Right lobe of liver (tissue), 6 donors: ENCODE data around the gene GNAI2. TPM values are rescaled to one million over a fixed set of nuclear protein-coding genes. Genes with fewer than 3 reads are reported as not detected.
A peak's percentile ranks its signal among the peaks of the same experiment; 100 is the strongest.
"Not testable (repeated sequence)": the region's sequence is repeated elsewhere in the genome, so short reads cannot be mapped to it uniquely, and the experiment has no call there.

Source experiments
- ATAC-seq, 4 donors: fragments of 200-7000 bp; cut with Tn5 transposase; one replicate each; pipeline ENCODE4 v1.9.1; 2020; ENCODE audit warnings: mild to moderate bottlenecking in 4 of 4, moderate library complexity in 4 of 4
- DNase-seq, 3 donors: peaks; one replicate each; pipeline ENCODE4 v3.0.0-alpha.2; 2020
- H3K27ac ChIP-seq, 3 donors: fragments of 200-600 bp; one replicate each; pipeline ENCODE4 v1.8.0; 2022
- H3K27me3 ChIP-seq, 2 donors: fragments of 200-600 bp; one replicate each; pipeline ENCODE4 v1.8.0; 2022
- H3K36me3 ChIP-seq, 4 donors: fragments of 200-600 bp; sonication (generic) in 1 of 4; one replicate each; pipeline versions ENCODE4 v1.5.1 to v1.8.0; 2017 to 2022; ENCODE audit warnings: control low read depth in 1 of 4
- H3K4me1 ChIP-seq, 4 donors: fragments of 200-600 bp; sonication (generic) in 1 of 4; one replicate each; pipeline versions ENCODE4 v1.5.1 to v1.8.0; 2017 to 2022; ENCODE audit warnings: control low read depth in 1 of 4
- H3K4me3 ChIP-seq, 3 donors: fragments of 200-600 bp; one replicate each; pipeline ENCODE4 v1.8.0; 2022
- H3K9me3 ChIP-seq, 4 donors: fragments of 200-600 bp; sonication (generic) in 1 of 4; one replicate each; pipeline versions ENCODE4 v1.5.1 to v1.8.0; 2017 to 2022; ENCODE audit warnings: control low read depth in 1 of 4
- POLR2A ChIP-seq: fragments of 450-650 bp; IDR thresholded peaks from one replicate; pipeline ENCODE4 v1.6.1; 2017; ENCODE audit warnings: antibody characterized with exemption, mild to moderate bottlenecking
- WGBS: methylation state at CpG from one replicate; pipeline ENCODE4 v1.1.6; 2018; ENCODE audit warnings: low coverage, low lambda C conversion rate; ENCODE audit not compliant: insufficient coverage; ENCODE audit errors: missing lambda C conversion rate; 5-methylcytosine and 5-hydroxymethylcytosine counted together
- intact Hi-C, 2 donors: fragments of 100-400 bp; cut with DNase I; formaldehyde crosslinking; loops; one replicate each; pipeline versions ENCODE4 v1.11.2 to v1.14.1; 2022
- total RNA-seq, 6 experiments: library from RNA; depleted of rRNA in 2 of 6; stranded (reverse); fragments of >200 nt in 2 of 6; fragmentation: NEBNext Ultra II Directional in 3 of 6; extraction: Animal tissue kit (Norgen Biotek cat#: 25700) in 3 of 6; gene quantifications; one replicate each; pipeline versions ENCODE4 v1.1.0 to v1.2.4, GENCODE V29; 2016 to 2023
- TF ChIP-seq, protein P1 (sequence below), 4 donors: fragments of 200-600 bp in 3 of 4; fragments of 450-650 bp in 1 of 4; IDR thresholded peaks; one replicate each; pipeline versions ENCODE4 v1.5.1 to v1.8.0; 2016 to 2022; ENCODE audit warnings: antibody characterized with exemption in 4 of 4, mild to moderate bottlenecking in 2 of 4
- donor health status: DM: no; HTN: yes; CAD: no.
- donor health status: DM: no; HTN: no; CAD: no.
- donor health status: DM: no; HTN: no; CAD: no.
- donor health status: DM: no; HTN: yes; CAD: no.
- donor health status: DM: no; HTN: yes; CAD: no.

GNAI2 gene
- total RNA-seq, 6 experiments from 2014 or later, result 73.3 to 125 (median 98.7) TPM

DNA sequence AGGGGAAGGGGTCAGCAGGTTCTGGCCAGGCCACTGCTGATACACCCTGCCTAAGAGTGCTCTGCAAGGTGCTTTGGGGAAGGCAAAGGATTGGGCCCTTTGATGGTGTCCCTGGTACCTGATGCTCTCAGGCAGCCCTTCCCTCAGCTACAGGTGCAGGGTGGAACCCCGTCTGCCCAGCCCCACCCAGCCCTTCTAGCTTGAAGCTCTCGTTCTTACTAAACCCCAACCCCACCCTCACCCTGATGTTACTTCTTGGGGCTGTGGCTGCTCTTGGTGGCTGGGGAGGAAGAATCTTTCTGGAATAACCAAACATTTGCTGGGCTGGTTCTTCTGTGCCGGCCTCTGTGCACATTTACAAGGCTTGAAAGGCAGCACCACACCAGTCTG is 6.4 kb downstream of the GNAI2 start:
- Histone ChIP-seq H3K9me3 (no peaks in the 10 kb centered on the region), H3K27ac (peak overlapping the region; percentile 40 to 93 (median 76)), H3K27me3 (no peaks in the 10 kb centered on the region), H3K36me3 (peaks cover 0 to 9% (median 0%) of the 10 kb centered on the region in 4 donors), H3K4me3 (no peak overlapping the region), H3K4me1 (peaks cover 0 to 89% (median 29%) of the 10 kb centered on the region in 4 donors)
- TF ChIP-seq POLR2A, result no peak
- TF ChIP-seq, protein P1, sequence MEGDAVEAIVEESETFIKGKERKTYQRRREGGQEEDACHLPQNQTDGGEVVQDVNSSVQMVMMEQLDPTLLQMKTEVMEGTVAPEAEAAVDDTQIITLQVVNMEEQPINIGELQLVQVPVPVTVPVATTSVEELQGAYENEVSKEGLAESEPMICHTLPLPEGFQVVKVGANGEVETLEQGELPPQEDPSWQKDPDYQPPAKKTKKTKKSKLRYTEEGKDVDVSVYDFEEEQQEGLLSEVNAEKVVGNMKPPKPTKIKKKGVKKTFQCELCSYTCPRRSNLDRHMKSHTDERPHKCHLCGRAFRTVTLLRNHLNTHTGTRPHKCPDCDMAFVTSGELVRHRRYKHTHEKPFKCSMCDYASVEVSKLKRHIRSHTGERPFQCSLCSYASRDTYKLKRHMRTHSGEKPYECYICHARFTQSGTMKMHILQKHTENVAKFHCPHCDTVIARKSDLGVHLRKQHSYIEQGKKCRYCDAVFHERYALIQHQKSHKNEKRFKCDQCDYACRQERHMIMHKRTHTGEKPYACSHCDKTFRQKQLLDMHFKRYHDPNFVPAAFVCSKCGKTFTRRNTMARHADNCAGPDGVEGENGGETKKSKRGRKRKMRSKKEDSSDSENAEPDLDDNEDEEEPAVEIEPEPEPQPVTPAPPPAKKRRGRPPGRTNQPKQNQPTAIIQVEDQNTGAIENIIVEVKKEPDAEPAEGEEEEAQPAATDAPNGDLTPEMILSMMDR (IDR thresholded peaks at IDR 0.05), result no peak
- WGBS, result 50% methylated on average over 1 of the region's 3 CpGs
- ATAC-seq (no peak), DNase-seq (no peak)
- intact Hi-C loops, result no loop called here

DNA sequence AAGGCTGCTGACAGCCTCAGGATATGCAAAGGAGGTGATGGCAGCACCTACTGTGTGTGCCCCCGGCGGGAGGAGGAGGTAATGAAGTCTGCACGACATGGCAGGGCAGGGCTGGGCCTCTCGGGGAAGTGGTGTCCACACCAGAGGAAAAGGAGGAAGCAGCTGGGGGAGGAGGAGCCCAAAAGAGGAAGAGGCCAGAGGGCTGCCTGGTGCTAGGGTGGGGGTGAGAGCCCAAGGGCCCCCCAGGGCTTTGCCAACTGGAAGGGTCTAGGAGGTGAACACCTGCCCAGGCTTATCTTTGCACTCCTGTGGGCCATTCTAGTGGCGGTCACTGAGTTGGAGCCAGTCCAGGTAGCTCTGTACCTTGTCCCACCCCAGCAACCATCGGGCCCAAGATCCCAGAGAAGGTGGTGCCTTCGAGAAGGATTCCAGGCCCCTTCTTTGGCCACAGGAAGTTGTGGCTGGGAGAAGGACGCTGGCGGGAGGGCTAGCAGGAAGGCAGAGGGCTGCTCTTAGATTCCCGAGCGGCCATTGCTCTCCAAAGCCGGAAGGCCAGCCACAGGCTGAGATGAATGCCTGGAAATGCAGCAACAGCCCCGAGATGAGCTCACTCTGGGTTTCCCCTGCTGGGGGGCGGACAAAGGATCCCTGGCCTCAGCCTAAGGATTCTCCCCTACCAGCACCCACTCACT is 7.0 kb downstream of the GNAI2 start:
- Histone ChIP-seq H3K27me3 (no peaks in the 10 kb centered on the region), H3K9me3 (no peaks in the 10 kb centered on the region), H3K4me3 (no peak overlapping the region), H3K36me3 (peaks cover 0 to 9% (median 0%) of the 10 kb centered on the region in 4 donors), H3K27ac (peak overlapping the region; percentile 76 to 93 (median 78)), H3K4me1 (peaks cover 0 to 87% (median 27%) of the 10 kb centered on the region in 4 donors)
- 32% methylated on average over 6 of the region's 14 CpGs for WGBS
- ATAC-seq (peak; percentile 4 to 42 (median 36)), DNase-seq (peak; percentile 71 to 82 (median 77))
- TF ChIP-seq, protein P1 (IDR thresholded peaks at IDR 0.05), result no peak
- intact Hi-C loops, result no loop called here

DNA sequence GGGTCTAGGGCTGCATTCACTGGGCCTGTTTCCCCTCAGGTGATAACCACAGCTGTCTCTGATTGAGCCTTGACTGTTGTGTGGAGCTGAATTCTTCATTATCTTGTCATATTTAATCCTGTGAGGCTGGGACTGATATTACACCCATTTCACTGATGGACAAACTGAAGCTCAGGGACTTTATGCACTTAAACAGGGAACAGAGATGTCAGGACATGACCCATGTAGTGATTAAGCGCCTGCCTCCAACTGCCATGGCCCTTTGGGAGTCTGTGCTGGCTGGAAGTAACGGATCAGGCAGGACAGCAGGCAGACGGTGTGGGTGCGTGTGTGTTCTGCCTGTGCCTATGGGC is 7.5 kb downstream of the GNAI2 start:
- WGBS, result no CpG with 5 or more reads among the region's 4 CpGs
- no peak overlapping the region for H3K4me3 ChIP-seq
- peak overlapping the region; percentile 76 to 93 (median 78) for H3K27ac ChIP-seq

DNA sequence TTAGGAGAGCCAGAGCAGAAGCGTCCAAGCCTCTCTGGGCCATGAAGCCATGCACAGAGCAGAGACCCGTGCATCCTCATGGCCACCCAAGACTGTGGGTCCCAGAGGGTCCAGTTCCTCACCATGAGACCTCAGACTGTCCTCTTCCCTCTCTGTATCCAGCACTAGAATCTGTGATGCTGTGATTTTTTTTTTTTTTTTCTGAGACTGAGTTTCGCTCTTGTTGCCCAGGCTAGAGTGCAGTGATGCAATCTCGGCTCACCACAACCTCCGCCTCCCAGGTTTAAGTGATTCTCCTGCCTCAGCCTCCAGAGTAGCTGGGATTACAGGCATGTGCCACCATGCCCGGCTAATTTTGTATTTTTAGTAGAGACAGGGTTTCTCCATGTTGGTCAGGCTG is 8.8 kb downstream of the GNAI2 start:
- DNase-seq, H3K9me3 ChIP-seq, intact Hi-C loops, ATAC-seq, H3K36me3 ChIP-seq, H3K4me3 ChIP-seq, H3K27me3 ChIP-seq: not testable (repeated sequence)
- Histone ChIP-seq H3K4me1 (peaks cover 0 to 88% (median 24%) of the 10 kb centered on the region in 4 donors), H3K27ac (peak overlapping the region; percentile 72 to 93 (median 78))
- WGBS, result 73% methylated on average over 4 of the region's 6 CpGs

More for the DNA sequence above, 7.5 kb downstream of the GNAI2 start:
- peaks cover 0 to 87% (median 27%) of the 10 kb centered on the region in 4 donors for H3K4me1 ChIP-seq
- no peaks in the 10 kb centered on the region for H3K27me3 ChIP-seq
- peaks cover 0 to 9% (median 0%) of the 10 kb centered on the region in 4 donors for H3K36me3 ChIP-seq
- ATAC-seq (no peak), DNase-seq (no peak)
- intact Hi-C loops, result no loop called here
- TF ChIP-seq POLR2A, result no peak
- TF ChIP-seq, protein P1 (IDR thresholded peaks at IDR 0.05), result no peak
- no peaks in the 10 kb centered on the region for H3K9me3 ChIP-seq

DNA sequence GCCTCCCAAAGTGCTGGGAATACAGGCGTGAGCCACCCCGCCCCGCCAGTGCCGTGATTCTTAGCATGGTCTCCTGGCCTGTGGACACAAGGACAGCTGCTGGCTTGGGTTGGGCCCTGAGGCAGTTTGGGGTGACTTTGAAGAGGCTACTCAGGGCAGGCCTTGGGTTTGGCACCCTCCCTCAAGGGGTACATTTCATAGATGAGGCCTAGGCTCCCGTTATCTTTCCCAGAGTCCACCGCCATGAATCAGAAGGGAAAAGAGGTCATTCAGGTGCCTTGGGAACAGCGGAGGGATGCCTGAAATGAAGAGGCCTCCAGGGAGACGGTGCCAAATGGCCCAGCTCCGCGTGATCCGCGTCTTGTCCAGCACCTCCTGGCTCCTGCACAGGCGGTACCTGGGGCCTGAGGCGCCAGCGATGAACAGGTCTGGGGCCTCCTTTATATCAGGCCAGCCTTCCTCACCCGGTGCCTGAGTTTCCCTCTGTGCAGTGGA is 9.3 kb downstream of the GNAI2 start:
- Histone ChIP-seq H3K4me1 (peaks cover 0 to 89% (median 25%) of the 10 kb centered on the region in 4 donors), H3K9me3 (no peaks in the 10 kb centered on the region), H3K36me3 (peaks cover 0 to 3% (median 0%) of the 10 kb centered on the region in 4 donors), H3K27ac (peak overlapping the region; percentile 72 to 93 (median 78)), H3K4me3 (no peak overlapping the region), H3K27me3 (no peaks in the 10 kb centered on the region)
- intact Hi-C loops, result no loop called here
- TF ChIP-seq, protein P1 (IDR thresholded peaks at IDR 0.05), result no peak
- TF ChIP-seq POLR2A, result no peak
- ATAC-seq (no peak), DNase-seq (no peak)
- WGBS, result 65% methylated on average over 5 of the region's 16 CpGs
